PFSK-1 (cell line): Measurements from ENCODE around the gene OR6C65.

ENCODE experiments used
- FOXP2 ChIP-seq: optimal IDR thresholded peaks from 2 replicates; pipeline ENCODE3; 2011; ENCODE audit warnings: borderline replicate concordance, control low read depth, inconsistent platforms; ENCODE audit not compliant: insufficient read depth; ENCODE audit errors: extremely low read length, extremely low read depth
- POLR2AphosphoS5 ChIP-seq: IDR thresholded peaks from 2 replicates; pipeline ENCODE4 v1.6.1; 2012; ENCODE audit warnings: low read depth, mild to moderate bottlenecking, control low read depth, low read length, moderate library complexity
- SIN3A ChIP-seq: IDR thresholded peaks from 2 replicates; pipeline ENCODE4 v1.6.1; 2012; ENCODE audit warnings: mild to moderate bottlenecking, low read length, moderate library complexity, borderline replicate concordance; ENCODE audit not compliant: insufficient read depth
- TAF1 ChIP-seq: IDR thresholded peaks from 2 replicates; pipeline ENCODE4 v1.6.1; 2012; ENCODE audit warnings: low read length, control low read depth, borderline replicate concordance; ENCODE audit not compliant: insufficient read depth
- TF ChIP-seq, protein P1 (sequence below), 2 experiments: IDR thresholded peaks; 2 replicates each; pipeline versions ENCODE4 v1.6.1 to v1.8.0; 2011 to 2012; ENCODE audit warnings: low read depth in 2 of 2, low read length in 2 of 2, control low read depth in 1 of 2, inconsistent platforms in 1 of 2, mild to moderate bottlenecking in 1 of 2, moderate library complexity in 1 of 2; ENCODE audit not compliant: insufficient read depth in 1 of 2

Gene OR6C65

DNA sequence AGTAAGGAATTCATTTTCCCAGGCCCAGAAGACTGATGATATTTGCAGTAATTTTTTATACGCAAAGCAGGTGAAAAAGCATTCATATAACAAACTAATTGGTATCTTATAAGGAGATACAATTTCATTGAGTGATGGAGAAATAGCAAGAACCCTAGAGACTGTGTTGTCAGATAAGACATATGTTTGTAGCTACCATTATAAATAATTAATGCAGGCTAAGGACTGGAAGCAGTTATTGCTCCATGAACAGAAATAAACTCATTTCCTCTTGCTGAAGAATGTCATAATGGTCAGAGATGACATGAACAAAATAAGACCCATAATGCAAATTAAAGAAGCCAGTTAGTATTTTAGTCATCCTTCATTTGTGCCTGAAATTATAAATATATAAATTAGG is 45.0 kb downstream of the OR6C65 start:
- no peak for TF ChIP-seq FOXP2

- no peak for TF ChIP-seq SIN3A
- no peak for TF ChIP-seq TAF1
- TF ChIP-seq, protein P1, sequence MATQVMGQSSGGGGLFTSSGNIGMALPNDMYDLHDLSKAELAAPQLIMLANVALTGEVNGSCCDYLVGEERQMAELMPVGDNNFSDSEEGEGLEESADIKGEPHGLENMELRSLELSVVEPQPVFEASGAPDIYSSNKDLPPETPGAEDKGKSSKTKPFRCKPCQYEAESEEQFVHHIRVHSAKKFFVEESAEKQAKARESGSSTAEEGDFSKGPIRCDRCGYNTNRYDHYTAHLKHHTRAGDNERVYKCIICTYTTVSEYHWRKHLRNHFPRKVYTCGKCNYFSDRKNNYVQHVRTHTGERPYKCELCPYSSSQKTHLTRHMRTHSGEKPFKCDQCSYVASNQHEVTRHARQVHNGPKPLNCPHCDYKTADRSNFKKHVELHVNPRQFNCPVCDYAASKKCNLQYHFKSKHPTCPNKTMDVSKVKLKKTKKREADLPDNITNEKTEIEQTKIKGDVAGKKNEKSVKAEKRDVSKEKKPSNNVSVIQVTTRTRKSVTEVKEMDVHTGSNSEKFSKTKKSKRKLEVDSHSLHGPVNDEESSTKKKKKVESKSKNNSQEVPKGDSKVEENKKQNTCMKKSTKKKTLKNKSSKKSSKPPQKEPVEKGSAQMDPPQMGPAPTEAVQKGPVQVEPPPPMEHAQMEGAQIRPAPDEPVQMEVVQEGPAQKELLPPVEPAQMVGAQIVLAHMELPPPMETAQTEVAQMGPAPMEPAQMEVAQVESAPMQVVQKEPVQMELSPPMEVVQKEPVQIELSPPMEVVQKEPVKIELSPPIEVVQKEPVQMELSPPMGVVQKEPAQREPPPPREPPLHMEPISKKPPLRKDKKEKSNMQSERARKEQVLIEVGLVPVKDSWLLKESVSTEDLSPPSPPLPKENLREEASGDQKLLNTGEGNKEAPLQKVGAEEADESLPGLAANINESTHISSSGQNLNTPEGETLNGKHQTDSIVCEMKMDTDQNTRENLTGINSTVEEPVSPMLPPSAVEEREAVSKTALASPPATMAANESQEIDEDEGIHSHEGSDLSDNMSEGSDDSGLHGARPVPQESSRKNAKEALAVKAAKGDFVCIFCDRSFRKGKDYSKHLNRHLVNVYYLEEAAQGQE (IDR thresholded peaks at IDR 0.05; ENCODE audit: insufficient read depth in 1 of 2, low read depth in 2 of 2, low read length in 2 of 2), result no peak
These were observed 46.0 kb downstream of the OR6C65 start for GRCh38 chr12:55446326-55446725.

GRCh38 chr12:55448825-55449224 is 48.5 kb downstream of the OR6C65 start:
- TF ChIP-seq SIN3A (no peak), FOXP2 (no peak), TAF1 (no peak), POLR2AphosphoS5 (no peak)
- TF ChIP-seq, protein P1 (IDR thresholded peaks at IDR 0.05; ENCODE audit: insufficient read depth in 1 of 2, low read depth in 2 of 2, low read length in 2 of 2), result no peak
